Trophoblast cell (in vitro differentiated cells and primary cell): Measurements from ENCODE around the gene EPX.

ENCODE experiments used
- DNase-seq, 2 donors: peaks; one replicate each; pipeline ENCODE4 v3.0.0-alpha.2; 2016
- H2AFZ ChIP-seq: 2 replicates; pipeline ENCODE4 v1.6.1; 2013; ENCODE audit warnings: low read length, moderate library complexity, mild to moderate bottlenecking; ENCODE audit not compliant: insufficient read depth, poor library complexity
- H2AK5ac ChIP-seq: 2 replicates; pipeline ENCODE4 v1.6.1; 2013; ENCODE audit warnings: mild to moderate bottlenecking, low read length
- H2BK120ac ChIP-seq: 2 replicates; pipeline ENCODE4 v1.6.1; 2013; ENCODE audit warnings: low read length, mild to moderate bottlenecking, moderate library complexity; ENCODE audit not compliant: insufficient read depth, poor library complexity
- H2BK12ac ChIP-seq: 2 replicates; pipeline ENCODE4 v1.6.1; 2013; ENCODE audit warnings: mild to moderate bottlenecking, low read length, moderate library complexity
- H2BK5ac ChIP-seq: 2 replicates; pipeline ENCODE4 v1.6.1; 2013; ENCODE audit warnings: low read length, low read depth, moderate library complexity, mild to moderate bottlenecking; ENCODE audit not compliant: poor library complexity
- H3K14ac ChIP-seq: 2 replicates; pipeline ENCODE4 v1.6.1; 2013; ENCODE audit warnings: mild to moderate bottlenecking, low read length
- H3K18ac ChIP-seq: 2 replicates; pipeline ENCODE4 v1.6.1; 2013; ENCODE audit warnings: mild to moderate bottlenecking, low read length
- H3K23ac ChIP-seq: 2 replicates; pipeline ENCODE4 v1.6.1; 2013; ENCODE audit warnings: low read length
- H3K27ac ChIP-seq: 2 replicates; pipeline ENCODE4 v1.5.1; 2013; ENCODE audit warnings: low read depth, mild to moderate bottlenecking, inconsistent platforms, low read length, moderate library complexity
- H3K27me3 ChIP-seq: 2 replicates; pipeline ENCODE4 v1.6.1; 2013; ENCODE audit warnings: inconsistent platforms, mild to moderate bottlenecking, low read length, moderate library complexity; ENCODE audit not compliant: insufficient read depth
- H3K36me3 ChIP-seq, 2 experiments: 1 replicate in 1 of 2; 2 replicates in 1 of 2; pipeline ENCODE4 v1.6.1; 2013; ENCODE audit warnings: low read length in 2 of 2, mild to moderate bottlenecking in 2 of 2, moderate library complexity in 1 of 2; ENCODE audit not compliant: insufficient read depth in 2 of 2, control insufficient read depth in 1 of 2
- H3K4ac ChIP-seq: 2 replicates; pipeline ENCODE4 v1.6.1; 2013; ENCODE audit warnings: low read depth, mild to moderate bottlenecking, low read length, moderate library complexity
- H3K4me1 ChIP-seq, 2 experiments: 1 replicate in 1 of 2; 2 replicates in 1 of 2; pipeline ENCODE4 v1.6.1; 2013; ENCODE audit warnings: low read length in 2 of 2, mild to moderate bottlenecking in 2 of 2, moderate library complexity in 1 of 2; ENCODE audit not compliant: insufficient read depth in 2 of 2, control insufficient read depth in 1 of 2
- H3K4me2 ChIP-seq: 2 replicates; pipeline ENCODE4 v1.6.1; 2013; ENCODE audit warnings: inconsistent platforms, mild to moderate bottlenecking, low read length, moderate library complexity
- H3K4me3 ChIP-seq: 2 replicates; pipeline ENCODE4 v1.5.1; 2013; ENCODE audit warnings: mild to moderate bottlenecking, low read depth, low read length, inconsistent platforms
- H3K79me1 ChIP-seq: one replicate; pipeline ENCODE4 v1.6.1; 2013; ENCODE audit warnings: low read length
- H3K79me2 ChIP-seq: 2 replicates; pipeline ENCODE4 v1.6.1; 2013; ENCODE audit warnings: low read length, mild to moderate bottlenecking; ENCODE audit not compliant: control insufficient read depth, insufficient read depth, poor library complexity
- H3K9ac ChIP-seq: 2 replicates; pipeline ENCODE4 v1.6.1; 2013; ENCODE audit warnings: mild to moderate bottlenecking, low read length
- H3K9me3 ChIP-seq: 2 replicates; pipeline ENCODE4 v1.6.1; 2013; ENCODE audit warnings: low read depth, mild to moderate bottlenecking, control low read depth, inconsistent platforms, low read length; ENCODE audit not compliant: insufficient read depth
- H4K12ac ChIP-seq: 2 replicates; pipeline ENCODE4 v1.6.1; 2013; ENCODE audit warnings: low read depth, mild to moderate bottlenecking, low read length, moderate library complexity
- H4K8ac ChIP-seq: 2 replicates; pipeline ENCODE4 v1.6.1; 2013; ENCODE audit warnings: low read depth, mild to moderate bottlenecking, low read length, moderate library complexity
- H4K91ac ChIP-seq: one replicate; pipeline ENCODE4 v1.6.1; 2013; ENCODE audit warnings: low read depth, mild to moderate bottlenecking, low read length, moderate library complexity
- WGBS: extraction: QIAGEN DNeasy Blood & Tissue Kit; methylation state at CpG from one replicate; pipeline ENCODE4 v1.1.7; 2013; ENCODE audit warnings: missing lambda C conversion rate; ENCODE audit not compliant: insufficient read length, insufficient coverage; ENCODE audit errors: extremely low coverage; 5-methylcytosine and 5-hydroxymethylcytosine counted together

Gene EPX

DNA sequence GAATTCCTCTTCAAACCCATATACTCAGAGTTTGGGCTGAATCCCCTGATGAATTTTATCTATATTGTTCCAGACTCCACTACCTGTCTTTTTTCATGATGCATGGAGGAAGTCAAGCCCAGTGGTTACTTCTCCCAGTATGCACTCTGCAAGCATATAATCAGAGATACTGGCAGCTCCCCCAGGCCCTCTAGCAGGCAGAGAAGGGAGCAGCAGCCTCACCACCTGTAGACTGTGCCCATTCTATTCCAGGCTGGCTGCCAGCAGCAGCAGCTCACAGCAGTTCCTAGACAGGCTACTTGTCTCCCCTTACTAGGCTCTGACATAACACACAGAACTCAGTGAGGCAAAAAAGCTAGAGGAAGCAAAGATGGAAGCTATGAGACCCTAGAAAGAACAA, 23.2 kb downstream of the EPX start:
- H2BK12ac ChIP-seq, result no peak overlapping the region
- H3K9ac ChIP-seq, result no peak overlapping the region
- no peak overlapping the region for H3K27ac ChIP-seq
- no peak overlapping the region for H2AK5ac ChIP-seq
- no peak overlapping the region for H4K91ac ChIP-seq
- no peak overlapping the region for H3K4me3 ChIP-seq
- H2BK120ac ChIP-seq, result no peak overlapping the region
- no peak overlapping the region for H3K23ac ChIP-seq
- no peak overlapping the region for H3K4ac ChIP-seq
- peaks cover 2% of the 10 kb centered on the region for H3K79me1 ChIP-seq
- H2AFZ ChIP-seq, result no peak overlapping the region
- peaks cover 3 to 7% of the 10 kb centered on the region in 2 experiments for H3K36me3 ChIP-seq
- H3K79me2 ChIP-seq, result peaks cover 2% of the 10 kb centered on the region
- no peak overlapping the region for H4K8ac ChIP-seq
- H2BK5ac ChIP-seq, result no peak overlapping the region
- H3K27me3 ChIP-seq, result no peaks in the 10 kb centered on the region
- H3K4me2 ChIP-seq, result no peak overlapping the region
- no peaks in the 10 kb centered on the region for H3K9me3 ChIP-seq
- no peak overlapping the region for H4K12ac ChIP-seq
- H3K4me1 ChIP-seq, result peaks cover 2 to 3% of the 10 kb centered on the region in 2 experiments
- no peak for DNase-seq
- no peak overlapping the region for H3K18ac ChIP-seq
- no peak overlapping the region for H3K14ac ChIP-seq

GRCh38 chr17:58217766-58218165, 25.2 kb downstream of the EPX start:
- WGBS, result no CpG with 5 or more reads among the region's 3 CpGs
- peaks cover 1 to 2% of the 10 kb centered on the region in 2 experiments for H3K36me3 ChIP-seq
- H2BK5ac ChIP-seq, result no peak overlapping the region

DNA sequence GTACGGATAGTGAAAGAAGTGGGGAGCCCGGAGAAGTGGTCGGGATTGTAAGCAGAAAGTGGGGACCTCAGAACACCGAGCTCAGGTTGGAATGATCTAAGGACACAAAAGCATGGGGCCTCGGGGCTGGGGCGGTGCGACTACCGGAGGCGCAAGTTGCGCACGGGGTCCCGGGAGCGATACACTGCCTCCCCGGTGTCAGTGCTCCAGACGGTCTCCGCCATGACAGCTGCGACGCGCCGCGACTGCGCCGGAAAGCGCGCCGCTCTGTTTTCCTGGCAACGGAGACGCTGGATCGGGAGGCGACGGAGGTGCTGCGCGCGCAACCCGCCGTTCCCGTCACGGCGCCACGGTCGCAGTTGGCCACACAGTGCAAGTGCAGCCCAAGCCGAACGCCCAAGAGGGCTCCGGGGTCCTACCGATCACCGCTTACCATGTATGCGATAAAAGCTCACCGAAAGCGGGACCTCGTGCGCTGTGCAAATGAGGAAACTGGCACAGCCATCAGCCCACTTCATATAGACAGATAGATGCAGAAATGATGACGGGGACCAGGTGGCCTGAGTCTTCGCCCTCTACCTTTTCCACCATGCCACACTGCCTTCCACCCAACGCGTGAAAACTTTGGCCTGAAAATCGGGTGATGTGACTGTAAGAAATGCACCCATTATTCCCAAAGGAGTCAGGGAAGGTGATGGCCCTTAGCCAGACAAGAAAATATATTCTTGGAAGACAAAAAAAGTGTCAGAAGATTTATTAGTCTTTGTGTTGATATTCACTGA, 26.7 kb downstream of the EPX start, which contains the start of gene MKS1:
Gene MKS1 (minus strand): TSS at position 249 of the 782 bp plus-strand sequence. CDS start 25 bp downstream, at position 224.
- H3K36me3 ChIP-seq, result no peaks in the 10 kb centered on the region
- peak within 1 kb of the TSS; percentile 87 for H3K9ac ChIP-seq
- H3K79me2 ChIP-seq, result peaks cover 2% of the 10 kb centered on the region
- H3K27ac ChIP-seq, result no peak within 1 kb of the TSS
- peaks cover 2 to 3% of the 10 kb centered on the region in 2 experiments for H3K4me1 ChIP-seq
- WGBS, result no CpG with 5 or more reads among the region's 56 CpGs
- no peak within 1 kb of the TSS for H3K23ac ChIP-seq
- H3K4ac ChIP-seq, result no peak within 1 kb of the TSS
- DNase-seq, result peak; percentile 97
- H3K79me1 ChIP-seq, result peaks cover 2% of the 10 kb centered on the region
- peak within 1 kb of the TSS; percentile 51 for H3K18ac ChIP-seq
- H3K27me3 ChIP-seq, result no peaks in the 10 kb centered on the region
- no peak within 1 kb of the TSS for H2AK5ac ChIP-seq
- H4K12ac ChIP-seq, result peak within 1 kb of the TSS; percentile 72
- no peaks in the 10 kb centered on the region for H3K9me3 ChIP-seq
- no peak within 1 kb of the TSS for H2BK5ac ChIP-seq
- H4K91ac ChIP-seq, result peak within 1 kb of the TSS; percentile 38
- no peak within 1 kb of the TSS for H2BK120ac ChIP-seq
- H2AFZ ChIP-seq, result peak within 1 kb of the TSS; percentile 84
- peak within 1 kb of the TSS; percentile 88 for H3K4me3 ChIP-seq
- H4K8ac ChIP-seq, result peak within 1 kb of the TSS; percentile 92
- H3K14ac ChIP-seq, result peak within 1 kb of the TSS; percentile 53
- H2BK12ac ChIP-seq, result no peak within 1 kb of the TSS
- peak within 1 kb of the TSS; percentile 84 for H3K4me2 ChIP-seq

More at GRCh38 chr17:58217766-58218165, 25.2 kb downstream of the EPX start:
- Histone ChIP-seq H3K4me3 (no peak overlapping the region), H3K18ac (no peak overlapping the region), H2BK120ac (no peak overlapping the region), H4K8ac (no peak overlapping the region), H4K12ac (no peak overlapping the region), H3K23ac (no peak overlapping the region), H3K79me1 (peaks cover 2% of the 10 kb centered on the region), H3K27me3 (no peaks in the 10 kb centered on the region), H2AK5ac (no peak overlapping the region), H3K79me2 (peaks cover 2% of the 10 kb centered on the region), H2AFZ (no peak overlapping the region), H3K4ac (no peak overlapping the region), H3K9me3 (no peaks in the 10 kb centered on the region), H3K4me1 (peaks cover 2 to 3% of the 10 kb centered on the region in 2 experiments), H3K14ac (no peak overlapping the region), H2BK12ac (no peak overlapping the region), H3K9ac (no peak overlapping the region), H3K4me2 (no peak overlapping the region), H4K91ac (no peak overlapping the region), H3K27ac (no peak overlapping the region)
- no peak for DNase-seq

GRCh38 chr17:58219789-58220183, 27.3 kb downstream of the EPX start:
- Histone ChIP-seq H3K79me2 (peaks cover 2% of the 10 kb centered on the region), H3K36me3 (no peaks in the 10 kb centered on the region), H3K4me2 (no peak overlapping the region), H2AFZ (no peak overlapping the region), H4K91ac (no peak overlapping the region), H3K9ac (no peak overlapping the region), H4K12ac (no peak overlapping the region), H2BK120ac (no peak overlapping the region), H3K18ac (no peak overlapping the region), H2AK5ac (no peak overlapping the region), H3K27ac (no peak overlapping the region), H3K4me1 (peaks cover 2 to 3% of the 10 kb centered on the region in 2 experiments), H3K4ac (no peak overlapping the region), H3K79me1 (peaks cover 2% of the 10 kb centered on the region), H3K4me3 (no peak overlapping the region), H2BK5ac (no peak overlapping the region), H3K9me3 (no peaks in the 10 kb centered on the region), H4K8ac (peak overlapping the region; percentile 0), H2BK12ac (no peak overlapping the region), H3K27me3 (no peaks in the 10 kb centered on the region), H3K14ac (no peak overlapping the region), H3K23ac (no peak overlapping the region)
- DNase-seq, result peak in 1 of 2 donors; percentile 1
- no CpG with 5 or more reads among the region's 7 CpGs for WGBS
